GM12878 (cell line): Measurements from ENCODE around the gene BTG2. TPM values are rescaled to one million over a fixed set of nuclear protein-coding genes. Genes with fewer than 3 reads are reported as not detected.

Experiments
- BHLHE40 ChIP-seq, 2 experiments: fragments of 450-650 bp in 1 of 2; IDR thresholded peaks; 2 replicates each; pipeline ENCODE4 v1.6.1; 2011 to 2017; ENCODE audit warnings: low read depth in 2 of 2, borderline replicate concordance in 1 of 2, improper control_type of control experiment in 1 of 2, low read length in 1 of 2, mild to moderate bottlenecking in 1 of 2
- BMI1 ChIP-seq: fragments of 450-650 bp; IDR thresholded peaks from 2 replicates; pipeline ENCODE4 v1.6.1; 2016; ENCODE audit warnings: mild to moderate bottlenecking, moderate library complexity, borderline replicate concordance
- CREM ChIP-seq: IDR thresholded peaks from 2 replicates; pipeline ENCODE4 v1.6.1; 2014; ENCODE audit warnings: antibody characterized with exemption, low read depth
- EED ChIP-seq: sonication (generic); IDR thresholded peaks from 2 replicates; pipeline ENCODE4 v1.6.1; 2016; ENCODE audit warnings: antibody characterized with exemption, low read depth
- IKZF2 ChIP-seq, 2 experiments: fragments of 450-650 bp; IDR thresholded peaks; 2 replicates each; pipeline ENCODE4 v1.6.1; 2017; ENCODE audit warnings: mild to moderate bottlenecking in 2 of 2, moderate library complexity in 2 of 2
- KLF5 ChIP-seq: fragments of 450-650 bp; IDR thresholded peaks from 2 replicates; pipeline ENCODE4 v1.6.1; 2014; ENCODE audit warnings: mild to moderate bottlenecking; ENCODE audit not compliant: partially characterized antibody
- MEF2B ChIP-seq: fragments of 450-650 bp; IDR thresholded peaks from 2 replicates; pipeline ENCODE4 v1.6.1; 2018; ENCODE audit warnings: mild to moderate bottlenecking, moderate library complexity; ENCODE audit not compliant: partially characterized antibody, poor library complexity, severe bottlenecking
- MTA2 ChIP-seq: fragments of 450-650 bp; IDR thresholded peaks from 2 replicates; pipeline ENCODE4 v1.6.1; 2016; ENCODE audit warnings: low read depth, mild to moderate bottlenecking, moderate library complexity
- POLR2AphosphoS5 ChIP-seq: IDR thresholded peaks from 2 replicates; pipeline ENCODE4 v1.6.1; 2011; ENCODE audit warnings: mild to moderate bottlenecking, low read length, inconsistent platforms
- RB1 ChIP-seq: fragments of 450-650 bp; formaldehyde crosslinking; IDR thresholded peaks from 2 replicates; pipeline ENCODE4 v1.6.1; 2017; ENCODE audit warnings: mild to moderate bottlenecking, borderline replicate concordance
- SMAD1 ChIP-seq: fragments of 450-650 bp; IDR thresholded peaks from 2 replicates; pipeline ENCODE4 v1.6.1; 2018; ENCODE audit warnings: mild to moderate bottlenecking, low read depth; ENCODE audit not compliant: partially characterized antibody
- WRNIP1 ChIP-seq: IDR thresholded peaks from 2 replicates; pipeline ENCODE4 v1.6.1; 2011; ENCODE audit warnings: low read depth, low read length, improper control_type of control experiment, borderline replicate concordance
- ZNF207 ChIP-seq: fragments of 450-650 bp; IDR thresholded peaks from 2 replicates; pipeline ENCODE4 v1.6.1; 2014; ENCODE audit warnings: antibody characterized with exemption, mild to moderate bottlenecking, borderline replicate concordance
- polyA plus RNA-seq, 11 experiments: library from polyadenylated mRNA; depleted of rRNA in 4 of 11; unstranded in 6 of 11; stranded (reverse) in 5 of 11; fragments of >200 nt; fragmentation: Nextera tagmentation in 4 of 11; fragmentation: Illumina TruSeq in 1 of 11; extraction: Ambion mirVana in 4 of 11; extraction: Trizol in 1 of 11; gene quantifications; 1 replicate in 1 of 11; 2 replicates in 10 of 11; pipeline versions ENCODE4 v1.2.1 to v1.2.3, GENCODE V29; 2011 to 2016; ENCODE audit warnings: inconsistent platforms in 2 of 11, missing spikeins in 2 of 11, low read depth in 1 of 11
- total RNA-seq, 4 experiments: library from RNA; depleted of rRNA in 3 of 4; stranded (reverse); fragments of >200 nt in 3 of 4; fragmentation: Illumina TruSeq in 1 of 4; extraction: Trizol in 1 of 4; gene quantifications; 2 replicates each; pipeline versions ENCODE4 v1.2.1 to v1.2.3, GENCODE V29; 2013 to 2021
- TF ChIP-seq, protein P1 (sequence below): fragments of 450-650 bp; IDR thresholded peaks from 2 replicates; pipeline ENCODE4 v1.6.1; 2016; ENCODE audit warnings: mild to moderate bottlenecking
- TF ChIP-seq, protein P2 (sequence below): IDR thresholded peaks from 2 replicates; pipeline ENCODE4 v1.6.1; 2012; ENCODE audit warnings: low read depth, low read length, improper control_type of control experiment
- TF ChIP-seq, protein P3 (sequence below): fragments of 150-350 bp; IDR thresholded peaks from 2 replicates; pipeline ENCODE4 v1.6.1; 2016; ENCODE audit warnings: low read depth, low read length
- TF ChIP-seq, protein P4 (sequence below): IDR thresholded peaks from 2 replicates; pipeline ENCODE4 v1.6.1; 2011; ENCODE audit warnings: mild to moderate bottlenecking, low read depth, low read length, moderate library complexity; ENCODE audit not compliant: insufficient replicate concordance
- TF ChIP-seq, protein P5 (sequence below): fragments of 450-650 bp; IDR thresholded peaks from 2 replicates; pipeline ENCODE4 v1.6.1; 2018; ENCODE audit warnings: borderline replicate concordance, mild to moderate bottlenecking; ENCODE audit not compliant: partially characterized antibody

Gene BTG2
- total and polyA plus RNA-seq, 10 of the 15 experiments (the other 5 are each of a cell fraction or from before 2014, with no cell fraction given): 23.3 to 160 (median 98.1) TPM

DNA sequence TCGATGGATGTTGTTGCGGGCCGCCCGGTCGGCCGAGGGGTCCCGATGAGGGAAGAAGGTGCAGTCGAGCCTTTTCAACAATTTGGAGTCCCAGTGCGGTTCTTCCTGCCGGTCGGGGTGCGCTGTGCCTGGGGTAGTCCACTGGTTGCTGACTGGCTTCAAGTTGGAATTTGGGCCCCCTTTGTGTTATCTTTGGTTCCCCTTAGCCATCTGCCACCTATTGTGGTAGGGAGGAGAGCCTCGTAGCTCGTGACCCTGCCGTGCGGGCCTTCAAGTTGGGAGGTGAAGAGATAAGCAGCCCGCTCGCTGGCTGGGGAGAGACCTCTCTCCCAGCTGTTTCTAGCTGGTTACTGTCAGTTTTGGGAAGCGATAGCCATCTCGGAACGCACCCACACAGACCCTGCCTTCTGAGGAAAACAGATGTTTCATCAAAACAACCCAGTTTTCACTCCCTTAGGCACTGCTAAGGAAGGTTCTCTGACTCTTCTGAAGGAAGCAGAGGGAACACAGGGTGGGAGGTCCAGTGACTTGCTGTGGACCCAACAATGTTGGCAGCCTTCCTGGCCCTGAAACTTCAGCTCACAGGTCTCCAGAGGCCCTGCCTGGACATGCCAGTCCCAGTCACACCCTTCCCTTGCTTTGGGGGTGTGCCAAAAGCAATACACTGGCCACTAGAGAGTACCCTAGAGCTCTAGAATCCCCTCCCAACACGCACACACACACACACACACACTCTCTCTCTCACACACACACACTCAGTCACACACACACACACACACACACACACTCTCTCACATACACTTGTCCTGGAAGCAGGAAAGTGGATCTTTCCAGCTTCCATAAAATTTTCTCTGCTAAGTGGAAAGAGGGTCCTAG is 1.0 kb downstream of the BTG2 start (continued):
- TF ChIP-seq, protein P1, sequence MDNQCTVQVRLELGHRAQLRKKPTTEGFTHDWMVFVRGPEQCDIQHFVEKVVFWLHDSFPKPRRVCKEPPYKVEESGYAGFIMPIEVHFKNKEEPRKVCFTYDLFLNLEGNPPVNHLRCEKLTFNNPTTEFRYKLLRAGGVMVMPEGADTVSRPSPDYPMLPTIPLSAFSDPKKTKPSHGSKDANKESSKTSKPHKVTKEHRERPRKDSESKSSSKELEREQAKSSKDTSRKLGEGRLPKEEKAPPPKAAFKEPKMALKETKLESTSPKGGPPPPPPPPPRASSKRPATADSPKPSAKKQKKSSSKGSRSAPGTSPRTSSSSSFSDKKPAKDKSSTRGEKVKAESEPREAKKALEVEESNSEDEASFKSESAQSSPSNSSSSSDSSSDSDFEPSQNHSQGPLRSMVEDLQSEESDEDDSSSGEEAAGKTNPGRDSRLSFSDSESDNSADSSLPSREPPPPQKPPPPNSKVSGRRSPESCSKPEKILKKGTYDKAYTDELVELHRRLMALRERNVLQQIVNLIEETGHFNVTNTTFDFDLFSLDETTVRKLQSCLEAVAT: peak; percentile 92
- TF ChIP-seq MEF2B (peak; percentile 57), POLR2AphosphoS5 (0 out of 2 replicates have a peak, but pooled peaks have one; percentile 45), BMI1 (peak; percentile 57; the same call in 1 of the 2 replicates), CREM (peak; percentile 26; the same call in 1 of the 2 replicates), EED (peak; percentile 42; the same call in 1 of the 2 replicates), BHLHE40 (IDR thresholded peaks at IDR 0.05; ENCODE audit: borderline replicate concordance in 1 of 2, low read depth in 2 of 2, low read length in 1 of 2) (peak in 1 of 2 experiments; percentile 54; a peak in 2 of 4 replicates), SMAD1 (peak; percentile 95), RB1 (peak; percentile 17; the same call in 1 of the 2 replicates), MTA2 (peak; percentile 54; the same call in 1 of the 2 replicates), WRNIP1 (peak; percentile 94; the same call in 1 of the 2 replicates), KLF5 (no peak), ZNF207 (no peak), IKZF2 (IDR thresholded peaks at IDR 0.05) (peak; percentile 89)
- TF ChIP-seq, protein P2, sequence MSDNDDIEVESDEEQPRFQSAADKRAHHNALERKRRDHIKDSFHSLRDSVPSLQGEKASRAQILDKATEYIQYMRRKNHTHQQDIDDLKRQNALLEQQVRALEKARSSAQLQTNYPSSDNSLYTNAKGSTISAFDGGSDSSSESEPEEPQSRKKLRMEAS: 0 out of 2 replicates have a peak, but pooled peaks have one; percentile 7
- TF ChIP-seq, protein P3, sequence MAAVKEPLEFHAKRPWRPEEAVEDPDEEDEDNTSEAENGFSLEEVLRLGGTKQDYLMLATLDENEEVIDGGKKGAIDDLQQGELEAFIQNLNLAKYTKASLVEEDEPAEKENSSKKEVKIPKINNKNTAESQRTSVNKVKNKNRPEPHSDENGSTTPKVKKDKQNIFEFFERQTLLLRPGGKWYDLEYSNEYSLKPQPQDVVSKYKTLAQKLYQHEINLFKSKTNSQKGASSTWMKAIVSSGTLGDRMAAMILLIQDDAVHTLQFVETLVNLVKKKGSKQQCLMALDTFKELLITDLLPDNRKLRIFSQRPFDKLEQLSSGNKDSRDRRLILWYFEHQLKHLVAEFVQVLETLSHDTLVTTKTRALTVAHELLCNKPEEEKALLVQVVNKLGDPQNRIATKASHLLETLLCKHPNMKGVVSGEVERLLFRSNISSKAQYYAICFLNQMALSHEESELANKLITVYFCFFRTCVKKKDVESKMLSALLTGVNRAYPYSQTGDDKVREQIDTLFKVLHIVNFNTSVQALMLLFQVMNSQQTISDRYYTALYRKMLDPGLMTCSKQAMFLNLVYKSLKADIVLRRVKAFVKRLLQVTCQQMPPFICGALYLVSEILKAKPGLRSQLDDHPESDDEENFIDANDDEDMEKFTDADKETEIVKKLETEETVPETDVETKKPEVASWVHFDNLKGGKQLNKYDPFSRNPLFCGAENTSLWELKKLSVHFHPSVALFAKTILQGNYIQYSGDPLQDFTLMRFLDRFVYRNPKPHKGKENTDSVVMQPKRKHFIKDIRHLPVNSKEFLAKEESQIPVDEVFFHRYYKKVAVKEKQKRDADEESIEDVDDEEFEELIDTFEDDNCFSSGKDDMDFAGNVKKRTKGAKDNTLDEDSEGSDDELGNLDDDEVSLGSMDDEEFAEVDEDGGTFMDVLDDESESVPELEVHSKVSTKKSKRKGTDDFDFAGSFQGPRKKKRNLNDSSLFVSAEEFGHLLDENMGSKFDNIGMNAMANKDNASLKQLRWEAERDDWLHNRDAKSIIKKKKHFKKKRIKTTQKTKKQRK: no peak
- TF ChIP-seq, protein P4, sequence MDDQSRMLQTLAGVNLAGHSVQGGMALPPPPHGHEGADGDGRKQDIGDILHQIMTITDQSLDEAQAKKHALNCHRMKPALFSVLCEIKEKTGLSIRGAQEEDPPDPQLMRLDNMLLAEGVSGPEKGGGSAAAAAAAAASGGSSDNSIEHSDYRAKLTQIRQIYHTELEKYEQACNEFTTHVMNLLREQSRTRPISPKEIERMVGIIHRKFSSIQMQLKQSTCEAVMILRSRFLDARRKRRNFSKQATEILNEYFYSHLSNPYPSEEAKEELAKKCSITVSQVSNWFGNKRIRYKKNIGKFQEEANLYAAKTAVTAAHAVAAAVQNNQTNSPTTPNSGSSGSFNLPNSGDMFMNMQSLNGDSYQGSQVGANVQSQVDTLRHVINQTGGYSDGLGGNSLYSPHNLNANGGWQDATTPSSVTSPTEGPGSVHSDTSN: no peak
- TF ChIP-seq, protein P5, sequence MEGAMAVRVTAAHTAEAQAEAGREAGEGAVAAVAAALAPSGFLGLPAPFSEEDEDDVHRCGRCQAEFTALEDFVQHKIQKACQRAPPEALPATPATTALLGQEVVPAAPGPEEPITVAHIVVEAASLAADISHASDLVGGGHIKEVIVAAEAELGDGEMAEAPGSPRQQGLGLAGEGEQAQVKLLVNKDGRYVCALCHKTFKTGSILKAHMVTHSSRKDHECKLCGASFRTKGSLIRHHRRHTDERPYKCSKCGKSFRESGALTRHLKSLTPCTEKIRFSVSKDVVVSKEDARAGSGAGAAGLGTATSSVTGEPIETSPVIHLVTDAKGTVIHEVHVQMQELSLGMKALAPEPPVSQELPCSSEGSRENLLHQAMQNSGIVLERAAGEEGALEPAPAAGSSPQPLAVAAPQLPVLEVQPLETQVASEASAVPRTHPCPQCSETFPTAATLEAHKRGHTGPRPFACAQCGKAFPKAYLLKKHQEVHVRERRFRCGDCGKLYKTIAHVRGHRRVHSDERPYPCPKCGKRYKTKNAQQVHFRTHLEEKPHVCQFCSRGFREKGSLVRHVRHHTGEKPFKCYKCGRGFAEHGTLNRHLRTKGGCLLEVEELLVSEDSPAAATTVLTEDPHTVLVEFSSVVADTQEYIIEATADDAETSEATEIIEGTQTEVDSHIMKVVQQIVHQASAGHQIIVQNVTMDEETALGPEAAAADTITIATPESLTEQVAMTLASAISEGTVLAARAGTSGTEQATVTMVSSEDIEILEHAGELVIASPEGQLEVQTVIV: no peak
